ENCODE data around the gene KCMF1. TPM values are rescaled to one million over a fixed set of nuclear protein-coding genes. Genes with fewer than 3 reads are reported as not detected.

KCMF1 gene
- total RNA-seq, 2 donors from 2014 or later = 67.6 to 101 TPM

DNA sequence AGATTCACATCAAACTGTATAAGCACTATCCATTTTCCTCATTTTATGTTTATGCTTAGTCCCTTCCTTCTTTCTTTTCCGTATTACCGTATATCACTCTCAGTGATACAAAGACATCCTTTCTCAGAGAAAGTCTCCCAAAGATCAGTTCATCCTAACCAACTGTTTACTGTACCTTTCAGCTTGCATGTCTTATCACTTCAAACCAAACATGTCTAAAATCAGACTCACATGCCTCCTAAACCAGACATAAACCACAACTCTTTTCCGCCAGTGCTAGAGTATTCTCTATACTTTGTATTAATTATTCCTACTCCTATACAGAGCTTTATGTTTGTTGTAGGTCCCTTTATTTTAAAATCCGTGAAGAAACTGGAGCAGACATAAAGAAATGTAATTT, 41.5 kb downstream of the KCMF1 start:
- DNase-seq = no peak
- intact Hi-C loops (cut with DNase I, micrococcal nuclease) = no loop called here
- no peak for ATAC-seq

DNA sequence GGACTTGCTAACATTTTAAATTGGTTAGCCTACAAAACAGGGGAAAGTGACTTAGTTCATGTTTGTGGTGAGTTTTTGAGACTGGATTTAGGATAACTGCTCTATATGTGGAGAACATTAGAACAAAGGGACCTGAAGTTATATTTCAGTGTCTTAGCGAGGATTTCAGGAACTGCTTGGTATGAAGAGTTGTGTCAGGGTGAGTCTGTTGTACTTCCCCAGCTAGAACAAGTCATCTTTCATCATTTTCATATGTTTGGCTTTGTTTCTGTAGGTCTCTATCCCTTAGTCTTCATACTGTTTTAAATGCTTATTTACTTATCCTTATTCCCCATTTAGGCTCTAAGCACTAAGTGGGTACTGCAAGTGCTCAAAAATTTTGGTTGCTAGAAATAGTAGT, 41.9 kb downstream of the KCMF1 start:
- no peak for ATAC-seq
- intact Hi-C loops (cut with DNase I, micrococcal nuclease) = no loop called here
- DNase-seq = no peak

DNA sequence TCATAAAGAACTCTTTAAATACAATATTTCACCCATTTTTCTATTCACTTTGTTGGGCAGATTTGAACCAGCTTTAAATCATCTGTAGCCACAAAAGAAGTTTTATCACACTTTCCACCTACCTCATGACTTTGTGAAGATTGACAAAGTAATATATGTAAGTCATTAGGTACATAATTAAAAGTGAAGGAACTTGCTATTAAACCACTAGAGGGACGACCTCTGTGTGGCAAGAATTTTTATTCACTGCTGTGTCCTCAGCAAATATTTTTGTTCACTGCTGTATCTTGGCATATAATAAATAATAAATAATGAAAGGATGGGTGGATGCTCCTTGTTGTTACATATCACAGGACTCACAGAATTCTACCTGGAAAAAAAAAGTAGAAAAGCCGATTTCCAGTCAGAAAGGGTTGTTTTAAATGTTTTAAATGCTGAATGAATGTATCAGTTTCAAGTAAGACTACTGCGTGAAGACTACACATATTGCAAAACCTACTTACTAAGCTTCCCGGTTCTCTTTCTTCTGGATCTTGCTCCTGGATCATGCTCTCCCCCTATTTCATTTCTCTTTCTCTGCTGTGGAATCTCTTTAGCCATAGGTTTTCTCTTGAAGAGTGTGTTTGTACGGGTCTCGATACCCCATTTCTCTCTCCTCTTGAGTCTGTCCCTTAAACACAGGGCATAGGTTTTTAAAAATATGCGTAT, 44.8 kb downstream of the KCMF1 start:
- intact Hi-C loops (cut with DNase I, micrococcal nuclease) = no loop called here
- no peak for ATAC-seq
- no peak for DNase-seq

DNA sequence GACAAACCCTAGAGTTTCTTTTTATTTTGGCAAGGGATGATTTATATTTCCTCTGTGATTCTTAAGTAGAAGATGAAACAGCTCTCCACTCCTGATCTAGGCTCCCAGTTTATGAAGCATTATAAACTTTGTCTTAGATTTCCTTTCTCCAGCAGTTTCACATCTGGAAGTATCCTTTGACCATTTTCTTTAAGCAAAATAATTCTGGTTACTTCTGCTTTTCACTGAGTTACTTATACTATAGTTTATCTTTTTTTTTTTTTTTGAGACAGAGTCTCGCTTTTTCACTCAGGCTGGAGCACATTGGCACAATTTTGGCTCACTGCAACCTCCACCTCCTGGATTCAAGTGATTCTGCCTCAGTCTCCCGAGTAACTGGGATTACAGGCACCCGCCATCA, 45.5 kb downstream of the KCMF1 start:
- intact Hi-C loops (cut with DNase I, micrococcal nuclease) = no loop called here
- no peak for DNase-seq
- ATAC-seq = no peak

DNA sequence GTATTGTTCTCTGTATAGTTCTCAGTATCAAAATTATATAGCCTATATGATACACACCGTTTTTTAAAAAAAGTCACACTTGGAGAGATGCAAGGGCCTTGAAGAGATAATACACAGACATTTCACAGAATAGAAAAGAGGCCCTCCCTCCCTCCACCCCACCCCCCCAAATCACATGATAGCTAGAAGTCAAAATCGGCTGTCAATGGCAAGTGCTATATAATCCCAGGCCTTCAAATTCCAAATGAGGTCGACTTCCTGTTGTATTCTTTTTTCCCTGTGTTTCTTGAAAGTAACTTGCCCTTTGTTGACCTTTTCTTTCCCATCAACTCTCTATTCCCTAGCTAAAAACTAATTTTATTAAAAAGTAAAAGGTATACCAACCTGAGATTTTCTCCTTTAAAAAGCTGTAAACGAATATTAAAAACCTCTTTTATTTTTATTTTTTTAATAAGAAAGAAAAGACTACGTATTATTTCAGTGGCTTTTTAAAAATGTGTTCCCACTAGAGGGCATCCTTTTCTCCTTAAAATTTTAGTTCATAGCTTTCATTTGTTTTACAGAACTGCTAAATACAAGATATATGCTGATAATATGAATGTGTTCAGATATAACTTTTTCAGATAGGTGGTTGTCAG, 46.6 kb downstream of the KCMF1 start:
- intact Hi-C loops (cut with DNase I, micrococcal nuclease) = no loop called here
- ATAC-seq (no peak), DNase-seq (no peak)

DNA sequence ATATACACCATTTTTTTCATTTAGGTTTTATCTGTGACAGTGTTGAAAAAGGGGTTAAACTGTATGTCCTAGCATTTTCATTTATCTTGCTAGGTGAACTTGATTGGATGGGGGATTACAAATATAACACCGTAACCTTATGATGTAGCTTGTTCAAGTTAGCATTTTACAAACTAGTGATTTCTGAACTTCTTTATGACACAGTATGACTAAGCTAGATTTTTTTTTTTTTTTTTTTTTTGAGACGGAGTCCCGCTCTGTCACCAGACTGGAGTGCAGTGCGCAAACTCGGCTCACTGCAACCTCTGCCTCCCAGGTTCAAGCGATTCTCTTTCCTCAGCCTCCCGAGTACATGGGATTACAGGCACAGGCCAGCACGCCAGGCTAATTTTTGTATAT, 47.1 kb downstream of the KCMF1 start:
- DNase-seq = no peak
- ATAC-seq = no peak
- intact Hi-C loops (cut with DNase I, micrococcal nuclease) = no loop called here

DNA sequence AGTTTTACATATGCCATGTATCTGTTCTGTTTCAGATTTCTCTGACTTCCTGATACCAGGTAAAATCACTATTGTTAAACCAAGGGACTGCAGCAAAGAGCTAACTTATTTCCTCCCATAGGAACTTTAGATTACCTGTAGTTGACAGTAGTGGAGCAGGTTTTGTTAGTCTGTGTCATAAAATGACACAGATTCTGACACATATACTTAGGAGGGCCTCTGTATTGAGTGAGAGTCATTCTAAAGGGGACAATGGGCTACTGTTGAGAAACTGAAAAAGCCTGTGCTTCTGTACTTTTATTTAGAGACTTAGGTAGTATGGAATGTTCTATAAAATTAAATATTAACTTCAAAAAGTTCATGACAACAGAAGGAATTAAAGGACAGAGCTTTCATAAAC, 48.2 kb downstream of the KCMF1 start:
- intact Hi-C loops (cut with DNase I, micrococcal nuclease) = no loop called here
- DNase-seq (no peak), ATAC-seq (peak; percentile 87)

DNA sequence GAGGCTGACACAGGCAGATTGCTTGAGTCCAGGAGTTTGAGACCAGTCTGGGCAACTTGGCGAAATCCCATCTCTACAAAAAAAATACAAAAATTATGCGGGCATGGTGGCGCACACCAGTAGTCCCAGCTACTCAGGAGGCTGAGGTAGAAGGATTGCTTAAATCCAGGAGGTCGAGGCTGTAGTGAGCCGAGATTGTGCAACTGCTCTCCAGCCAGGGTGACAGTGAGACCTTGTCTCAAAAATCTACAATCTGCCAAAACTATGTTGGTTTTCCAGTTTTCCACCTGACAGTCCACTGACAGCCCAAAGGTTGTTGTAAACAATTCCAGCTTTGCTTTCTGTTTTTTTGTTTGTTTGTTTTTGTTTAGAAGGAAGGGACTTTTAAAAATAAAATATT, 51.3 kb downstream of the KCMF1 start:
- no peak for ATAC-seq
- intact Hi-C loops (cut with DNase I, micrococcal nuclease) = no loop called here
- no peak for DNase-seq

DNA sequence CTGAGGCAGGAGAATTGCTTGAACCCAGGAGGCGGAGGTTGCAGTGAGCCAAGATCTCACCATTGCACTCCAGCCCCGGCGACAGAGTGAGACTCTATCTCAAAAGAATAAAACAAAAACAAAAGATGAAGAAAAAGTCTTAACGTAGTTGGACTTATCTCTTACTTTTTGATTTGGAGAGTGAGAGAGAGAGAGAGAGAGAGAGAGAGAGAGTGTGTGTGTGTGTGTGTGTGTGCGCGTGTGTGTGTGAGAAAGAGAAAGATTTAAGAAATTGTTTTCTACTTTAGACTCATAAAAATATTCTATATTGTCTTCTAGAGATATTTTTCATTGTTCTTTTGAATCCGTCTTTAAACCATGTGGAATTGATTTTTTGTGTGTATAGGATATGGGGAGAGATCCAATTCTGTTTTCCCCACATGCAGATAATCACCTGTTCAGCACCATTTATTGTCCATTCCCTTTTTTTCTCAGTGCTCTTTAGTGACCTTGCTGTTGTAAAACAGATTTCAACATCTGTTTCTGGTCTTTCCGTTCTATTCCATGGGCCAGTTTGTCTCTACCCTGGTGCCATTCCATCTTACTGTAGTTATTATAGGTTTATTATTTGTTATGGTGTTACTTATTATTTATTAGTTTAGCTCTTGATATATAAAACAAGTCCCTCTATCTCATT, 53.5 kb downstream of the KCMF1 start:
- DNase-seq (no peak), ATAC-seq (no peak)
- intact Hi-C loops (cut with DNase I, micrococcal nuclease) = no loop called here

DNA sequence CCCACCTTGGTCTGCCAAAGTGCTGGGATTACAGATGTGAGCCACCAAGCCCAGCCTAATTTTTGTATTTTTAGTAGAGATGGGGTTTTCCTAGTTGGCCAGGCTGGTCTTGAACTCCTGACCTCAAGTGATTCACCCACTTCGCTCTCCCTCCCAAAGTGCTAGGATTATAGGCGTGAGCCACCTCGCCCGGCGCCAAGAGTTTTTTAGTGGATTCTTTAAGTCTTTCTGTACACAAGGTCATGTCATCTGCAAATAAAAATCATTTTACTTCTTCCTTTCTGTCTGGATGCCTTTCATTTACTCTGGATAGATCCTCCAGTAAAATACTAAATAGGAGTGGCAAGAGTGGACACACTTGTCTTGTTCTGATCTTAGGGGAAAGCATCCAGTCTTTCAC, 61.7 kb downstream of the KCMF1 start:
- ATAC-seq (no peak), DNase-seq (no peak)
- intact Hi-C loops (cut with DNase I, micrococcal nuclease) = no loop called here

DNA sequence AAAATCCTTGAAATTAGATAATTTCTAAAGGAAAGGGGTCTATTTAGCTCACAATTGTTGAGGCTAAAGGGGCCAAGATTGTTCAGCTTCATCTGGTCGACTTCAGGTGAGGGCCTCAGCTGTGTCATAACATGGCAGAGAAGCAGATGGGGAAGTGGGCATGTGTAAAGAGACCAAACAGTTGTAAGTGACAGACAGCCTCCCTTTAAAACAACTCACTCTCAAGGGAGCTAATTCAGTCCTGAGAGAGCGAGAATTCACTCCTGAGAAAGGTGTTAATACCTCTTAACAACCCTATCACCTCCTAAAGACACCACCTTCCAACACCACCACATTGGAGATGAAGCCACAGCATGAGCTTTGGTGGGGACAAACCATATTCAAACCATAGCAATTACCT, 62.4 kb downstream of the KCMF1 start:
- no peak for ATAC-seq
- no peak for DNase-seq
- intact Hi-C loops (cut with DNase I, micrococcal nuclease) = no loop called here

DNA sequence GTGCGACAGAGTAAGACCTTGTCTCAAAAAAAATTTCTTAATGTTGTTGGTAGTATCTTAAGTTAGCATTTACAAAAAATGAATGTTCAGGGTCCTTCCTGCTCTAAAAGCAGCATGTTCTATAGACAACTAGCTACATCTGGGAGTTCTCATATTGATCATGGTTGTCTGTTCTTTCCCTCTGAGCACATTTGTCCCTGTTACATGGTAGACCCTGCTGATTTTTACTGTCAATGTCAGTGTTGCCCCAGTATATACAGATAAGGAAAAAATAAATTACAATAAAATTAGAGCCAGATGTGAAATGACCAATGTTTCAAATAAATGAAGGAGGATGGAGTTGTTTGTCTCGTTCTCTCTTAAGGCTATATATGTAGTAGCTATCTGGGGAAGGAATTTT, 63.2 kb downstream of the KCMF1 start:
- ATAC-seq (no peak), DNase-seq (no peak)
- intact Hi-C loops (cut with DNase I, micrococcal nuclease) = no loop called here

DNA sequence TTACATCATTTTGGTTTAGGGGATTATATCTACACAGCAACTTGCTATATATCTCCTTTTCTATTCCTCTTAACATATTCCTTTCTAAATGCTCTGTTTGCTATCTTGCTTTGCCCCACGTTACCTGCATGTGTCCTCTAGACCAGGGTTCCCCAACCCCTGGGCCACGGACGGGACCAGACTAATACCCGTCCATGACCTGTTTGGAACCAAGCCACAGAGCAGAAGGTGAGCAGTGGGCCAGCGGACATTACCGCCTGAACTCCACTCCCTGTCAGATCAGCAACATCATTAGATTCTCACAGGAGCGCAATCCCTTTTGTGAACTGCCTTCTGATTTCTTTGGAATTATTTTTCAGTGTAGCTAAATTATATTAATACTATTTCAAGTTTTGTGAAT, 66.7 kb downstream of the KCMF1 start:
- intact Hi-C loops (cut with DNase I, micrococcal nuclease) = no loop called here
- ATAC-seq (no peak), DNase-seq (no peak)

DNA sequence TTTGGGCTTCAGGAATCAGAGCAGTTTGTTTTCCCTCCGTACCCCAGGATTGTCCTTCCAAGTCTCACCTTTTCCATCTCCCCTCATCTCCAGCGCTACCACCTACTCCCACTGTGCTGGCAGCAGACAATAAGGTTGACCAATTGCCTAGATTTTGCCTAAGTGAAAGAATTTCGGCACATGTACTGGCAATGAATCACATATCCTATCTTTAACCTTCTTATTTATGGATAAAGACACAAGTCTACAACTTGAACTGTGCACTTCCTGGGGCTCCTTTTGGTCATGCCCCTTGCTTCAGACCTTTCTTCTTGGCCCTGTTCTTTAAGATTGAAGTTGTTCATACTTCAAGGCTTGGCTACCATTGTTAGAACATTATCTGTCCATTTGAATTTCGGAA, 71.4 kb downstream of the KCMF1 start:
- DNase-seq (no peak), ATAC-seq (no peak)
- intact Hi-C loops (cut with DNase I, micrococcal nuclease) = no loop called here

DNA sequence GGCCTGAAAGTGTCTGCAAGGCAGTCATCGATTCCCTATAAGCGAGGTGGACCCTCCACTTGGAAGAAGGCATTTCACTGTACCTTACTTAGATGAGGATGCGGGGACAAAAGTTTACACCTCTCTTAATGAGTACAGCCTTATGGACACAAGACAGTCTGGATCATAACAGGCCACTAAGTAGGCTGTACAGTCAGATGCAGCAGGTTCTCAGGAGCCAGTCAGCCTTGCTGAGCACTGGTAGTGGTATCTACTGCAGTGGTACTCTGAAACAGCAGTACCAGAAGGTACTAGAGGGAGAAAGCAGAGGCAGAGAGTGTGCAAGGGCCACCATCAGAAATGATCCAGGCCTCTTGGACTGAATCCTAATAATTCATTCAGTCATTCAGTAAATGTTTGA, 77.6 kb downstream of the KCMF1 start:
- intact Hi-C loops (cut with DNase I, micrococcal nuclease) = no loop called here
- no peak for DNase-seq
- ATAC-seq = no peak

DNA sequence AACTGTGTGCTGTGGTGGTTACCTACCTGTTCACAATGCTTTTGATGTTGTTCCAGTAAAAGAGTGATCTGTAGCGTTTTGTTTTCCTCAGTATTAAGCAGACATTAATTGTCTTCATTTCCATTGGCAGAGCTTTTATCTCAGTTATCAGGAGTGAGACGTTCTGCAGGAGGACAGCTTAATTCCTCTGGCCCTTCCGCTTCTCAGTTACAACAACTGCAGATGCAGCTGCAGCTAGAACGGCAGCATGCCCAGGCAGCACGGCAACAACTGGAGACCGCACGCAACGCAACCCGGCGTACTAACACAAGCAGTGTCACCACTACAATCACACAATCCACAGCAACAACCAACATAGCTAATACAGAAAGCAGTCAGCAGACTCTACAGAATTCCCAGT, 78.3 kb downstream of the KCMF1 start:
- intact Hi-C loops (cut with DNase I, micrococcal nuclease) = no loop called here
- DNase-seq = no peak
- ATAC-seq = no peak

DNA sequence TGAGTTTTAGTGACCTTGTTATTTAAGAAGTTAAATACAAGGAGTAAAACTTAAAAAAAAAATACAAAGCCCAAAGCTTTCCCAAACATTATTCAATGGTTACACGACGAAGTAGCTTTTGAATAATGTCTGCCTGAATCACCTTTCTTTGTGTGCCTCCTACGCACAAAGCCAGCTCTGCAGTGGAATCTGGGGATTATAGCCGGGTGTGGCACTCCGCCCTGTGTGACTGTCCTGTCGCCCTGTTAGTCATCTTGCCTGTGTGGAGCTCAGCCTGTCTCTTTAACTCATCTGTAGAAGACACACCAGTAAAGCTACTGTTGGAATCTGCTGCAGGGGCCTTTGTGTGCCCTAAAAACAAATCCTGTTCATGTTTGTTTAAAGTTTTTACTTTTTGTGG, 82.8 kb downstream of the KCMF1 start:
- peak; percentile 98 for ATAC-seq
- peak; percentile 64 to 76 for DNase-seq
- intact Hi-C loops (cut with DNase I, micrococcal nuclease) = no loop called here

DNA sequence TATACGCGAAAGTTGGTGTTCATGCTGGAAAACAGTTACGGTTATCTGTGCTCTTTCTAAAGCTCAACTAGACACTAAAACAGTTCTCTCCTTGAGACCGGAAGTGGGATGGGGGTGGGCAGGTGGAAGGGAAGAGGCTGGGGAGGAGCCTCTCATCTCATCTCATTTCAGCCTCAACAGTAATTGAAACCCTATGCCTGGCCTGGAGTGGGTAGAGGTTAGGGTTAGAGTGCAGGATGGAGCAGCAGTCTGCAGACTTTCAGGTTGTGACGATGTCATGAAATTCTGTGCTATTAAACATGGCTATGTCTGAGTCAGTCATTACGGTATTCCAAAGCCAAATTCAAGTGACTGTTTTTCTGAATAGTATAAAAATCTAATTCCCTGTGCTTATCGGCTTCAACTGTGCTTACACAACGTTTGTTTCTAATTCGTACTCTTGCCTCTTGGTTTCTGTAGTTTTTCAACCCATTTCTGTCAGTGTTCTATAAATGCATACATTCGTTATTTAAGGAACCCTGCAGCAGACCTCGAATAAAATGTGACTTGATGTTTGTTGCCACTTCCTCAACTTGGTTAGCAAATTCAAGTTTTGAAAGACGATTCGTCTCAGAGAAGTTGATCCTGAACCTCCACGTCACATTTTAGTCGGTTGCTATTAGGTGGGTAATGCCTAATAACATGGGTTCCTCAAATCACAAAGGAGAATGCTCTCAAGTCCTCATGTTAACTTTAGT, 86.4 kb downstream of the KCMF1 start:
- DNase-seq = no peak
- ATAC-seq = no peak
- intact Hi-C loops (cut with DNase I, micrococcal nuclease) = no loop called here

DNA sequence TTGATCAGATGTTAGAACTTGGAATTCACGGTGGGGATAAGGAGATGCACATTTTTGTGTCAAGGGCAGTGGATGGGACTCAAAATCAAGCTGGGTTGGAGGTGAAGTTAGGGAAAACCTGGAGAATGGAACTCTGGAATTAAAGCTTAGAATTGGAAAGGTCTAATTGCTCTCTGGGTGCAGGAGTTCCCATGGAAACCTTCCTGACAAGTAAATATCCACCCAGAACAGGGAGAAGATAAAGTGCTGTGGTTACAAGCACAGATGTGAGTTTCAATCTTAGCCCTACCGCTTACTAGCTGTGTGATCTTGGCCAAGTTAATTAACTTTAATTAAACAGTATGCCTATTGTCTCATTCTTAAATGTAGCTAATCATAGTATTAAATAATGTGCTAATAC, 90.9 kb downstream of the KCMF1 start:
- DNase-seq = no peak
- intact Hi-C loops (cut with DNase I, micrococcal nuclease) = loop anchor here in 1 of 2 donors (10.0 kb wide), 1 partner anchor 223 kb away; no protein-coding TSS in a partner anchor

DNA sequence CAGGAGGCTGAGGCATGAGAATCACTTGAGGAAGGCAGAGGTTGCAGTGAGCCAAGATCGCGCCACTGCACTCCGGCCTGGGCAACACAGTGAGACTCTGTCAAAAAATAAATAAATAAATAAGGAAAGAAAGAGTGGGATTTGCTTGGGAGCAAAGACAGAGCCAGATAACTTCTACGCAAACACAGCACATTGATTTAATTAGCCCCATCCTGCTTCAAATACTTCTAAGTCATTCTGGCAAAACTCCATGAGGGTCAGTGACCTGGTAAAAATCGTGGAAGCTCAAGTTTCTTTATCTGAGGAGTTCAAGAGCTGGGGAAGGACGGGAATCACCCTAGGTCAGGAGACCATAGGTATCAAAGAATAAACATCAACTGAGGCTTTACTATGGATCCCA, 91.6 kb downstream of the KCMF1 start:
- intact Hi-C loops (cut with DNase I, micrococcal nuclease) = loop anchor here in 1 of 2 donors (10.0 kb wide), 1 partner anchor 222 kb away; no protein-coding TSS in a partner anchor
- DNase-seq (no peak), ATAC-seq (no peak)

More for the DNA sequence above, 90.9 kb downstream of the KCMF1 start:
- no peak for ATAC-seq
